OCI-LY1 (cell line): Measurements from ENCODE around the gene ALKBH4.

Source experiments
- H2AFZ ChIP-seq: fragments of 200-600 bp; sonication (generic), shearing (Covaris generic); 2 replicates; pipeline ENCODE4 v1.6.0; 2014; ENCODE audit warnings: antibody characterized with exemption, mild to moderate bottlenecking, low read length
- H3F3A ChIP-seq: fragments of 200-600 bp; sonication (generic), shearing (Covaris generic); 2 replicates; pipeline ENCODE4 v1.6.0; 2014; ENCODE audit warnings: mild to moderate bottlenecking, antibody characterized with exemption, low read length, moderate library complexity; ENCODE audit not compliant: insufficient read depth
- H3K27ac ChIP-seq: fragments of 200-600 bp; sonication (generic); 2 replicates; pipeline ENCODE4 v1.5.1; 2014; ENCODE audit warnings: low read length, mixed run types, mild to moderate bottlenecking, low read depth; ENCODE audit not compliant: poor library complexity, severe bottlenecking
- H3K27me3 ChIP-seq: fragments of 200-600 bp; sonication (generic); 2 replicates; pipeline ENCODE4 v1.6.0; 2014; ENCODE audit warnings: antibody characterized with exemption, mild to moderate bottlenecking, low read length, moderate library complexity; ENCODE audit not compliant: insufficient read depth
- H3K36me3 ChIP-seq: fragments of 200-600 bp; sonication (generic); 2 replicates; pipeline ENCODE4 v1.6.1; 2014; ENCODE audit warnings: mild to moderate bottlenecking, antibody characterized with exemption, low read length, moderate library complexity, mixed read lengths; ENCODE audit not compliant: insufficient read depth
- H3K4me1 ChIP-seq: fragments of 200-600 bp; sonication (generic); 2 replicates; pipeline ENCODE4 v1.5.1; 2014; ENCODE audit warnings: mild to moderate bottlenecking, low read length, moderate library complexity; ENCODE audit not compliant: insufficient read depth, severe bottlenecking
- H3K4me2 ChIP-seq: fragments of 200-600 bp; sonication (generic), shearing (Covaris generic); 2 replicates; pipeline ENCODE4 v1.6.1; 2014; ENCODE audit warnings: low read length
- H3K4me3 ChIP-seq: fragments of 200-600 bp; sonication (generic); 2 replicates; pipeline ENCODE4 v1.5.1; 2014; ENCODE audit warnings: low read length, low read depth, mild to moderate bottlenecking, mixed read lengths; ENCODE audit not compliant: poor library complexity, severe bottlenecking
- H3K79me2 ChIP-seq: fragments of 200-600 bp; shearing (Covaris generic); 2 replicates; pipeline ENCODE4 v1.6.1; 2016; ENCODE audit warnings: mixed run types, low read length, mixed read lengths; ENCODE audit not compliant: insufficient read depth
- H3K9ac ChIP-seq: fragments of 200-600 bp; sonication (generic), shearing (Covaris generic); 2 replicates; pipeline ENCODE4 v1.6.1; 2014; ENCODE audit warnings: mild to moderate bottlenecking, low read length, mixed read lengths
- H3K9me2 ChIP-seq: fragments of 200-600 bp; sonication (generic), shearing (Covaris generic); 2 replicates; pipeline ENCODE4 v1.6.1; 2014; ENCODE audit warnings: low read depth, mild to moderate bottlenecking, low read length, mixed read lengths
- H3K9me3 ChIP-seq: fragments of 200-600 bp; shearing (Covaris generic); 2 replicates; pipeline ENCODE4 v1.6.1; 2014; ENCODE audit warnings: low read length, mixed read lengths
- H4K20me1 ChIP-seq: fragments of 200-600 bp; sonication (generic), shearing (Covaris generic); 2 replicates; pipeline ENCODE4 v1.6.0; 2016; ENCODE audit warnings: mild to moderate bottlenecking, low read length; ENCODE audit not compliant: insufficient read depth
- EZH2 ChIP-seq: fragments of 200-600 bp; sonication (generic), shearing (Covaris generic); IDR thresholded peaks from 2 replicates; pipeline ENCODE4 v1.8.0; 2017; ENCODE audit warnings: borderline replicate concordance, mixed run types, mild to moderate bottlenecking, antibody characterized with exemption, low read length, moderate library complexity, mixed read lengths
- TF ChIP-seq, protein P1 (sequence below): fragments of 200-600 bp; sonication (generic), shearing (Covaris generic); IDR thresholded peaks from 2 replicates; pipeline ENCODE4 v1.5.1; 2017; ENCODE audit warnings: mild to moderate bottlenecking, antibody characterized with exemption, low read length, moderate library complexity, mixed read lengths

ALKBH4 gene

DNA sequence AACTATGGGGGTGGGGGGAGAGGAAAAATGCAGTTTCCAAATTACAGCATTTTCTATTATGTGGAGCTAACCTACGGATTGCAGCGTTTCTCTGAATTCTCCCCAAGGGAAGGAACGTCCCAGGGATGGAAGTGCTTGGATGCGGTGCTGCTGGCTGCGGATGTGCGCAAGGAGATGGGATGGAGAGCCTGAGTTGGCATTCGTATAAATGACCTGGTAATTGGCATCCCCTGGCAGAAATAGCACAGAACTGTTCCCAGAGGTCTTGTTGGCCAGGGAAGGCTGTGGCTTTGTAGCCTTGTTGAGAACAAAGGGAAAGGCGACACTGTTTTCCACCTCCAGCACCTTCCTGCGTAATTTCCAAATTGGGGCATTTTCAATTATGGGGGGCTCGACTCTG lies 28.5 kb downstream of the ALKBH4 start:
- Histone ChIP-seq H3F3A (peaks cover 23% of the 10 kb centered on the region), H3K36me3 (peaks cover 62% of the 10 kb centered on the region), H3K9me3 (no peaks in the 10 kb centered on the region), H3K79me2 (peaks cover 30% of the 10 kb centered on the region), H3K27me3 (no peaks in the 10 kb centered on the region), H3K27ac (peak overlapping the region; percentile 83), H4K20me1 (no peaks in the 10 kb centered on the region), H2AFZ (no peak overlapping the region), H3K9me2 (no peaks in the 10 kb centered on the region), H3K4me3 (peak overlapping the region; percentile 72), H3K9ac (peak overlapping the region; percentile 99), H3K4me1 (peaks cover 57% of the 10 kb centered on the region), H3K4me2 (peak overlapping the region; percentile 93)
- TF ChIP-seq, protein P1, sequence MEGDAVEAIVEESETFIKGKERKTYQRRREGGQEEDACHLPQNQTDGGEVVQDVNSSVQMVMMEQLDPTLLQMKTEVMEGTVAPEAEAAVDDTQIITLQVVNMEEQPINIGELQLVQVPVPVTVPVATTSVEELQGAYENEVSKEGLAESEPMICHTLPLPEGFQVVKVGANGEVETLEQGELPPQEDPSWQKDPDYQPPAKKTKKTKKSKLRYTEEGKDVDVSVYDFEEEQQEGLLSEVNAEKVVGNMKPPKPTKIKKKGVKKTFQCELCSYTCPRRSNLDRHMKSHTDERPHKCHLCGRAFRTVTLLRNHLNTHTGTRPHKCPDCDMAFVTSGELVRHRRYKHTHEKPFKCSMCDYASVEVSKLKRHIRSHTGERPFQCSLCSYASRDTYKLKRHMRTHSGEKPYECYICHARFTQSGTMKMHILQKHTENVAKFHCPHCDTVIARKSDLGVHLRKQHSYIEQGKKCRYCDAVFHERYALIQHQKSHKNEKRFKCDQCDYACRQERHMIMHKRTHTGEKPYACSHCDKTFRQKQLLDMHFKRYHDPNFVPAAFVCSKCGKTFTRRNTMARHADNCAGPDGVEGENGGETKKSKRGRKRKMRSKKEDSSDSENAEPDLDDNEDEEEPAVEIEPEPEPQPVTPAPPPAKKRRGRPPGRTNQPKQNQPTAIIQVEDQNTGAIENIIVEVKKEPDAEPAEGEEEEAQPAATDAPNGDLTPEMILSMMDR = no peak
- no peak for TF ChIP-seq EZH2

DNA sequence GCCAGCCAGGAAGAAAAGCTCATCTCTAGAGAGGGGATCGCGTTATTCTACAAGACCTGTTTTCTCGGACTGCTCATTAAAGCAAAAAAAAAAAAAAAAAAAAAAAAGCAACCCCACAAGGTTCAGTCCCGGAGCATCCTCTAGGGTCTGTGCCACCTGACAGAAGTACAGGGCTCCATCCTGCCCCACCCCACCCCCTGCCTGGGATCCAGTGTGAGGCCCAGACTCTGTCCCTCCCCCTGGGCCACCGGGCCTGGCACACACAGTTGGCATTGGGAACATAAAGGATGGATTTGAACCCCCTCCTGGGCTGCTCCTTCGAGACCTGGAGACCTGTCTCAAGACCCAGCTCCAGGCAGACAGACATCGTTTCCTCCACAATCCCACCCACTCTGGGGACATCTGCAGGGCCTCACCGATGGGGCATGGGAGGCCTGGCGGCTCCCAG lies 30.6 kb downstream of the ALKBH4 start:
- H4K20me1 ChIP-seq = no peaks in the 10 kb centered on the region
- peaks cover 65% of the 10 kb centered on the region for H3K4me1 ChIP-seq
- peaks cover 43% of the 10 kb centered on the region for H3K36me3 ChIP-seq
- no peaks in the 10 kb centered on the region for H3K9me2 ChIP-seq
- H3K9me3 ChIP-seq = no peaks in the 10 kb centered on the region
- H2AFZ ChIP-seq = no peak overlapping the region
- peak overlapping the region; percentile 99 for H3K9ac ChIP-seq
- no peaks in the 10 kb centered on the region for H3K27me3 ChIP-seq
- H3K79me2 ChIP-seq = peaks cover 30% of the 10 kb centered on the region
- TF ChIP-seq, protein P1 = no peak
- no peak for TF ChIP-seq EZH2
- H3F3A ChIP-seq = peaks cover 15% of the 10 kb centered on the region
- H3K4me3 ChIP-seq = peak overlapping the region; percentile 72
- peak overlapping the region; percentile 83 for H3K27ac ChIP-seq
- peak overlapping the region; percentile 93 for H3K4me2 ChIP-seq

GRCh38 chr7:102433219-102434038 lies 31.2 kb downstream of the ALKBH4 start, which contains the start of gene ORAI2:
Gene ORAI2, plus strand, starts transcription at chr7:102433575. Its CDS starts 5,382 bp downstream, at chr7:102438957.
- Histone ChIP-seq H3K4me1 (peaks cover 68% of the 10 kb centered on the region), H3K4me2 (peak within 1 kb of the TSS; percentile 93), H3K4me3 (peak within 1 kb of the TSS; percentile 72), H3K9me2 (no peaks in the 10 kb centered on the region), H2AFZ (no peak within 1 kb of the TSS), H3K79me2 (peaks cover 30% of the 10 kb centered on the region), H3K9me3 (no peaks in the 10 kb centered on the region), H3K36me3 (peaks cover 38% of the 10 kb centered on the region), H3F3A (peaks cover 15% of the 10 kb centered on the region), H3K9ac (peak within 1 kb of the TSS; percentile 99), H3K27ac (peak within 1 kb of the TSS; percentile 98), H3K27me3 (no peaks in the 10 kb centered on the region), H4K20me1 (no peaks in the 10 kb centered on the region)
- TF ChIP-seq EZH2 = no peak
- TF ChIP-seq, protein P1 = no peak
